Naive thymus-derived CD4-positive, alpha-beta T cell (primary cell): ENCODE data around the gene PJA1. TPM values are rescaled to one million over a fixed set of nuclear protein-coding genes. Genes with fewer than 3 reads are reported as not detected.

ENCODE experiments used
- ATAC-seq: fragments of 150-1000 bp; cut with Tn5 transposase; 2 replicates; pipeline ENCODE4 v1.10.0; 2021; ENCODE audit warnings: mild to moderate bottlenecking, moderate library complexity
- CTCF ChIA-PET: fragments of 350-600 bp; sonication (Branson Sonifier 250); formaldehyde crosslinking; loops from one replicate; lab custom pipeline; 2021; ENCODE audit warnings: antibody characterized with exemption; lab: Charles Lee
- POLR2A ChIA-PET: fragments of 350-600 bp; sonication (Branson Sonifier 250); formaldehyde crosslinking; loops from one replicate; lab custom pipeline; 2021; ENCODE audit warnings: antibody characterized with exemption, inconsistent platforms; lab: Charles Lee
- DNase-seq, 9 donors: peaks; one replicate each; pipeline versions ENCODE4 v3.0.0 to v3.0.0-alpha.2; 2020 to 2022; ENCODE audit warnings: mixed read lengths in 1 of 9
- H3K27ac ChIP-seq: one replicate; pipeline ENCODE4 v1.7.0; 2013; ENCODE audit warnings: mild to moderate bottlenecking, low read depth, low read length, moderate library complexity
- H3K27me3 ChIP-seq, 2 donors: one replicate each; pipeline ENCODE4 v1.7.0; 2013; ENCODE audit warnings: low read length in 2 of 2, mild to moderate bottlenecking in 2 of 2, moderate library complexity in 2 of 2; ENCODE audit not compliant: control insufficient read depth in 2 of 2, insufficient read depth in 2 of 2
- H3K36me3 ChIP-seq, 3 experiments: 1 replicate in 2 of 3; 2 replicates in 1 of 3; pipeline ENCODE4 v1.7.0; 2013; ENCODE audit warnings: low read length in 3 of 3, mild to moderate bottlenecking in 3 of 3, moderate library complexity in 1 of 3; ENCODE audit not compliant: insufficient read depth in 3 of 3, control insufficient read depth in 2 of 3
- H3K4me1 ChIP-seq, 2 donors: one replicate each; pipeline ENCODE4 v1.7.0; 2013; ENCODE audit warnings: low read length in 2 of 2, mild to moderate bottlenecking in 2 of 2, moderate library complexity in 1 of 2; ENCODE audit not compliant: control insufficient read depth in 2 of 2, insufficient read depth in 2 of 2
- H3K4me3 ChIP-seq: 2 replicates; pipeline ENCODE4 v1.7.0; 2013; ENCODE audit warnings: mild to moderate bottlenecking, low read length
- H3K9me3 ChIP-seq, 3 experiments: 1 replicate in 2 of 3; 2 replicates in 1 of 3; pipeline ENCODE4 v1.7.0; 2013; ENCODE audit warnings: low read length in 3 of 3; ENCODE audit not compliant: control insufficient read depth in 2 of 3
- H3K27ac Mint-ChIP-seq, 9 donors: one replicate each; pipeline ENCODE4 v1.8.0; 2020 to 2022; ENCODE audit warnings: mixed read lengths in 9 of 9, mild to moderate bottlenecking in 8 of 9, moderate library complexity in 5 of 9, inconsistent platforms in 2 of 9
- H3K27me3 Mint-ChIP-seq, 5 donors: one replicate each; pipeline ENCODE4 v1.8.0; 2021 to 2022; ENCODE audit warnings: mixed read lengths in 5 of 5, mild to moderate bottlenecking in 1 of 5
- H3K36me3 Mint-ChIP-seq, 5 donors: one replicate each; pipeline ENCODE4 v1.8.0; 2020 to 2022; ENCODE audit warnings: mixed read lengths in 5 of 5, mild to moderate bottlenecking in 3 of 5, inconsistent platforms in 1 of 5
- H3K4me1 Mint-ChIP-seq, 7 donors: one replicate each; pipeline ENCODE4 v1.8.0; 2020 to 2022; ENCODE audit warnings: mixed read lengths in 7 of 7, mild to moderate bottlenecking in 3 of 7, inconsistent platforms in 1 of 7
- H3K4me3 Mint-ChIP-seq, 10 donors: one replicate each; pipeline ENCODE4 v1.8.0; 2020 to 2022; ENCODE audit warnings: mild to moderate bottlenecking in 10 of 10, mixed read lengths in 10 of 10, moderate library complexity in 6 of 10, inconsistent platforms in 2 of 10
- H3K9me3 Mint-ChIP-seq, 11 donors: one replicate each; pipeline ENCODE4 v1.8.0; 2020 to 2022; ENCODE audit warnings: mixed read lengths in 11 of 11, mild to moderate bottlenecking in 4 of 11, inconsistent platforms in 1 of 11, moderate library complexity in 1 of 11
- intact Hi-C, 2 donors: fragments of 100-400 bp; cut with micrococcal nuclease; formaldehyde crosslinking; loops; one replicate each; pipeline ENCODE4 v1.15.1; 2023
- polyA plus RNA-seq, 2 donors: library from polyadenylated mRNA; unstranded; fragments of 300-500 nt; fragmentation: Illumina TruSeq; gene quantifications; one replicate each; pipeline ENCODE4 v1.2.3, GENCODE V29; 2021
- total RNA-seq, 6 experiments: library from RNA in 5 of 6; stranded (reverse) in 5 of 6; gene quantifications; 1 replicate in 5 of 6; 2 replicates in 1 of 6; pipeline ENCODE4 v1.2.3 and lab custom pipeline; 2021 to 2026

PJA1 gene
- total and polyA plus RNA-seq, 7 experiments from 2014 or later, result 14.4 to 53.5 (median 23.0) TPM

DNA sequence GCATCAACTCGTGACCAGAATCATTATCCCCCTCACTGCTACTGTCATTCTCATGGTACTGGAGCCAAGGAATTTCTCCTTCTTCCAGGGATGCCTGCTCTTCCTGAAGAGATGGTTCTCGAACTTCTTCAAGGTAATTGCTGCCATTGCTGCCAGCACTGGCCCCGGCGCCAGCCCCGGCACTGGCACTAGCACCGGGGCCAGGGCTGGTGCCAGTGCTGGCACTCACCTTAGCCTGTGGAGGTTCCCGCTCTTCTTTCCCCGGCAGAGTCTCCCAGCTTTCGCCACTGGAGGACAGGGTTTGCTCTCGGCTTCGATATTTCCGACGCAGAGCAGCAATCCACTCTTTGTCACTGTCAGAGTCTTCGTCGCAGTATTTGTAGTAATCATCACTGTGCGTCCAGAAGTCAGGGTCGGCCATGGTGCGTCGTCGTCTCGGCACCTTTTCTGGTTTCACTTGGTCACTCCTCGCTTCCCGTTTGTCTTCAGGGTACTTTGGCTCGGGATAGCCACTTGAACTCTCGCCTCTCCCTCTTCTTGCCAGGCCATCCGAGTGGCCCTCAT, 3.4 kb downstream of the PJA1 start:
- Mint-ChIP-seq H3K27ac (peak overlapping the region in 5 of 9 donors; percentile 80 to 88 (median 83)), H3K4me1 (peaks cover 20 to 40% (median 32%) of the 10 kb centered on the region in 7 donors), H3K9me3 (peaks cover 0 to 3% (median 0%) of the 10 kb centered on the region in 11 donors), H3K36me3 (peaks cover 0 to 14% (median 0%) of the 10 kb centered on the region in 5 donors), H3K4me3 (peak overlapping the region in 1 of 10 donors; percentile 55), H3K27me3 (no peaks in the 10 kb centered on the region)
- ChIA-PET CTCF (interaction anchor here (0.8 kb wide), 1 partner anchor 333 kb away, joined by 3 read pairs; the partner anchor contains the start of gene EFNB1), POLR2A (no interaction called here)
- H3K27me3 ChIP-seq, result no peaks in the 10 kb centered on the region
- no peak overlapping the region for H3K27ac ChIP-seq
- intact Hi-C loops, result loop anchor here (10.0 kb wide), 2 partner anchors 123 to 657 kb away; no protein-coding TSS in a partner anchor
- DNase-seq, result no peak
- H3K36me3 ChIP-seq, result peaks cover 0 to 10% (median 0%) of the 10 kb centered on the region in 3 experiments
- no peaks in the 10 kb centered on the region for H3K9me3 ChIP-seq
- H3K4me3 ChIP-seq, result no peak overlapping the region
- ATAC-seq, result no peak
- H3K4me1 ChIP-seq, result peaks cover 13 to 15% of the 10 kb centered on the region in 2 donors

DNA sequence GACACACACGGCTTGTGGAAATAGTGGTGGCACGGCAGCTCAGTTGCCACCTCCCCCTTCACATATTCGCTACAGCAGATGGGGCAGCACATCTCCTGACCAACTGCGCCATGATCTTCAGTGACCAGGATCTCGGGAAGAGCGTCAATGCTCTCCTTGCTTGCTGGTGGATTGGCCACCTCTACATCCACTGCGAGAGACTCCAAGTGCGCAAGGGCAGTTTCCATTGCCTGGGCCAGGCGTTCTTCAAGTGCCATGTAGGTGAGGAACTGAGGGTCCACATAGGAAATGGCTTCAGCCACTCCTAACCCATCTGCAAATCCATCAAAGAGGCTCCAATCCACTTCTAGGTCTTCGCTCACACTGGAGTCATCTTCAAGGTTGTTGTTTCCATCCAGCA, 3.9 kb downstream of the PJA1 start:
- no peaks in the 10 kb centered on the region for H3K27me3 ChIP-seq
- H3K36me3 ChIP-seq, result peaks cover 0 to 10% (median 0%) of the 10 kb centered on the region in 3 experiments
- peaks cover 0 to 14% (median 0%) of the 10 kb centered on the region in 5 donors for H3K36me3 Mint-ChIP-seq
- intact Hi-C loops, result loop anchor here (10.0 kb wide), 2 partner anchors 123 to 657 kb away; no protein-coding TSS in a partner anchor
- peaks cover 0 to 3% (median 0%) of the 10 kb centered on the region in 11 donors for H3K9me3 Mint-ChIP-seq
- POLR2A ChIA-PET, result no interaction called here
- no peak overlapping the region for H3K4me3 ChIP-seq
- no peaks in the 10 kb centered on the region for H3K9me3 ChIP-seq
- H3K4me1 ChIP-seq, result peaks cover 13 to 15% of the 10 kb centered on the region in 2 donors
- no peaks in the 10 kb centered on the region for H3K27me3 Mint-ChIP-seq
- peaks cover 20 to 40% (median 32%) of the 10 kb centered on the region in 7 donors for H3K4me1 Mint-ChIP-seq
- DNase-seq (no peak), ATAC-seq (no peak)
- peak overlapping the region in 1 of 9 donors; percentile 85 for H3K27ac Mint-ChIP-seq
- CTCF ChIA-PET, result no interaction called here
- peak overlapping the region in 1 of 10 donors; percentile 1 for H3K4me3 Mint-ChIP-seq
- H3K27ac ChIP-seq, result no peak overlapping the region

DNA sequence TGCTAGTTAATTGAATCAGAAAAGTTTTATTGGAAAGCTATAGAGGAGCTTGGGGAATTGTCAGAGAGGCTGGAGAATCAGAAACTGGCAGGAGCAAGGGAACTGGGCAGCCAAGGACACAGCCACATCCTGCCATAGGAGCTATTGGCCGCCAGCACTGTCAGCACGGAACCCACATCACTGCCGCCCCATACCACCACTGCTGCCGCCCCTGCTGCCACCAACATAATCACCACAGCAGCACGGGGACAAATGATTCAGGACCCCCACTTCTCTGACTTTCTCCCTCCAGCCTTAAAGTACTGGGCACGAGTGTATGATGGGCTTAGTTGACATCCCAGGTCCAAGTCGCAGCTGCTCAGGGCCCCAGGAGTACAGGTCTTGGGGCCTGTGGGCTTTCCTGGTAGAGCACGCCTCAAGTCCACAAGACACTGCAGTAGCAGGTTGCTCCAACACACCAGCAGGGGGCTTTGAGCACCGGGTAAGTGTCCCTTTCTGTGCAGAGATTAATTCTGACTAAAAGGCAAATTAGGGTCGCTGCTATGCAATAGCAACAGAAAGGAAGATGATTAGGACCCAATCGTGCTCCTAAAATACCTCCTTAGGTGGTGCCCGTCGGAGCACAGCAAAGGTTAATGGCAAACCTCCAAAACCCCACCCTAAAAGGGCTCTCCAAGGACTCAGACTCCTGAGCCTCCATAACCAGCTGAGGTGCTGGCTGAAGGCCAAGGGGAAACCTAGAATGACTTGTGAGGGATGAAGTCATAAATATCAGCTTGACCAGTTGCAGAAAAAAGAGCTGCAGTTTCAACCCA, 6.9 kb downstream of the PJA1 start:
- Mint-ChIP-seq H3K36me3 (peaks cover 0 to 14% (median 0%) of the 10 kb centered on the region in 5 donors), H3K27me3 (no peaks in the 10 kb centered on the region), H3K4me3 (no peak overlapping the region), H3K9me3 (peaks cover 0 to 3% (median 0%) of the 10 kb centered on the region in 11 donors), H3K27ac (peak overlapping the region in 1 of 9 donors; percentile 76), H3K4me1 (peaks cover 8 to 26% (median 21%) of the 10 kb centered on the region in 7 donors)
- no peaks in the 10 kb centered on the region for H3K27me3 ChIP-seq
- H3K36me3 ChIP-seq, result peaks cover 0 to 7% (median 0%) of the 10 kb centered on the region in 3 experiments
- DNase-seq (peak in 5 of 9 donors; percentile 23 to 43 (median 31)), ATAC-seq (peak; percentile 65)
- no peaks in the 10 kb centered on the region for H3K9me3 ChIP-seq
- peaks cover 0 to 7% of the 10 kb centered on the region in 2 donors for H3K4me1 ChIP-seq
- ChIA-PET POLR2A (no interaction called here), CTCF (interaction anchor here (1.2 kb wide), 1 partner anchor 63 kb away, joined by 3 read pairs; no protein-coding TSS in a partner anchor)
- intact Hi-C loops, result loop anchor here (1.0 to 2.0 kb wide), 3 partner anchors 64 to 330 kb away; no protein-coding TSS in a partner anchor
- no peak overlapping the region for H3K27ac ChIP-seq
- no peak overlapping the region for H3K4me3 ChIP-seq

DNA sequence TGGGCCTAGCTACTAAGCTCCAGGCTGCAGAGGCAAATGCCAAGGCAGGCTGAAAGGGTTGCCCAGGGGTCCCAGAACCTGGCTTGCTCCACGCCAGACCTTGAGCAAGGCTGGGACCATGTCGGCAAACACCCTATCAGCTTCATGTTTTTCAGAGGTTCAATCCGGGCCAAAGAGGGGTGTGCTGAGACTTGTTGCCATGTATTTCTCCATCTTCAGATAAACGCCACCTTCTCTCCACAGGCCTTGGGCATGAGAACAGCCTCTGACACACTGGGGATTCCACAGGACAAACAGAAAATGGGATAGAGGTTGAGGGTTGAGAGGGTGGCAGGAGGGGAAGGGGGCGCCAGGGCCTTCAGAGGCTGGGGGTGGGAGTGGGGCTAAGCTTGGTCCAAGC, 8.6 kb downstream of the PJA1 start:
- intact Hi-C loops, result no loop called here
- Mint-ChIP-seq H3K4me3 (no peak overlapping the region), H3K27ac (peak overlapping the region in 2 of 9 donors; percentile 63 to 72), H3K36me3 (peaks cover 0 to under 1% (median 0%) of the 10 kb centered on the region in 5 donors), H3K4me1 (peaks cover 0 to 11% (median 5%) of the 10 kb centered on the region in 7 donors), H3K27me3 (no peaks in the 10 kb centered on the region), H3K9me3 (peaks cover 0 to 3% (median 0%) of the 10 kb centered on the region in 11 donors)
- ATAC-seq (no peak), DNase-seq (no peak)
- Histone ChIP-seq H3K4me1 (no peaks in the 10 kb centered on the region), H3K4me3 (no peak overlapping the region), H3K9me3 (no peaks in the 10 kb centered on the region), H3K27ac (no peak overlapping the region), H3K36me3 (peaks cover 0 to 4% (median 0%) of the 10 kb centered on the region in 3 experiments), H3K27me3 (no peaks in the 10 kb centered on the region)
- ChIA-PET POLR2A (no interaction called here), CTCF (no interaction called here)

DNA sequence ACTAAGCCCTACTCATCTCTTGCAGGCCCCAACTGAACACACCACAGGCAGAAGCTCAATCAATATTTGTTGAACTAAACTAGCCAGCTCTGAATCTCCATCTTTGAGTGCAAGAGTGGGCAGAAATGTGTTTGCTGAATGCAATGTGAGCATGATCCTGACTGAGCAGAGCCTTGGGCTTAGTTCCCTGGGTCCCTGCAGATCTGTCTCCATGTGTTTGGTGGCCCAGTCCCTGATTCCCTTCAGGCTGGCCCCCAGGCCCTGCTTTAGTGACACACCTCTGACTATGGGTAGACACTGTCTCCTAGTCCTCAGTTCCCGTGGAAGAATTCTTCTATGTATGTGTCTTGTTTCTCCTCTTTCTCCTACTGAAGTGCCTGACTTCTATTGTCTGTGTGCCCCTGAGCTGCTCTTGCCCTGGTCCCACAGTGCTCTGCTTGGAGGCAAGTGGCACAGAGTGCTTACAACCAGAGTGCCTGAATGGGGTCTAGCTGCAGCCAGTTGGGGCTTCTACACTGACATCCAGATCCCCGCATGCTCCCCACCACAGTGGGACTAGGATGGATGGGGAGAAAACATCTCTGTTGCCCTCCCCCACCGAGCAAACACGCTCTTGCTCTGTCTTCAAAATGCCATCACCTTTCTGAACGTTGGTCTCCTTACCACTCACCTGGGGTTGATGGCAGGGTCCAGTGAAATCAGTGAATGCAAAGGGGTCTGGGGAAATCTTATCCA, 9.3 kb downstream of the PJA1 start:
- H3K4me1 Mint-ChIP-seq, result peaks cover 0 to 11% (median 5%) of the 10 kb centered on the region in 7 donors
- no peak for ATAC-seq
- no peaks in the 10 kb centered on the region for H3K27me3 ChIP-seq
- no peaks in the 10 kb centered on the region for H3K4me1 ChIP-seq
- peaks cover 0 to 3% (median 0%) of the 10 kb centered on the region in 11 donors for H3K9me3 Mint-ChIP-seq
- no peaks in the 10 kb centered on the region for H3K9me3 ChIP-seq
- CTCF ChIA-PET, result no interaction called here
- H3K27ac ChIP-seq, result no peak overlapping the region
- no peak overlapping the region for H3K4me3 ChIP-seq
- no peaks in the 10 kb centered on the region for H3K36me3 Mint-ChIP-seq
- intact Hi-C loops, result no loop called here
- H3K27me3 Mint-ChIP-seq, result peaks cover 0 to 3% (median 0%) of the 10 kb centered on the region in 5 donors
- POLR2A ChIA-PET, result no interaction called here
- H3K4me3 Mint-ChIP-seq, result no peak overlapping the region
- peak overlapping the region in 3 of 9 donors; percentile 9 to 51 (median 40) for H3K27ac Mint-ChIP-seq
- H3K36me3 ChIP-seq, result no peaks in the 10 kb centered on the region
- no peak for DNase-seq

DNA sequence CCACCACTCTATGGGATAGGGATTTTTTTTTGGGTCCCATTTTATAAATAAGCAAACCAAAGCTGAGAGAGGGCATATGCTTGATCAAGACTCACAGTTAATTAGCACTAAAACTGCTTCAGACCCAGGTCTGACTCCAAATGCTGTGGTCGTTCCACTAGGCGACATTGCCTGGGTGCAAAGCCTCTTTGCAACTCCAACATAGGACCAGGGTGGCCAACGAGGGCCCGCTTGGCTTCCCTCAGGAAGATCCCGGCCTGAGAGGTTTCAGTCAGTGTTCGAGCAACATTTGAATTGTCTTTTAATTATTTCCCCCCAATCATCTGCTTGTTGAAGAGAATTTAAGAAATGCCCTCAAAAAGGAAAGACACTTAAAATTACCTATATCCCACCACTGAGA, 11.2 kb downstream of the PJA1 start:
- no peaks in the 10 kb centered on the region for H3K9me3 ChIP-seq
- DNase-seq, result no peak
- Mint-ChIP-seq H3K36me3 (no peaks in the 10 kb centered on the region), H3K4me1 (peaks cover 0 to 4% (median under 1%) of the 10 kb centered on the region in 7 donors), H3K4me3 (no peak overlapping the region), H3K27ac (no peak overlapping the region), H3K27me3 (peaks cover 0 to 3% (median 0%) of the 10 kb centered on the region in 5 donors), H3K9me3 (peaks cover 0 to 2% (median 0%) of the 10 kb centered on the region in 11 donors)
- ATAC-seq, result no peak
- intact Hi-C loops, result no loop called here
- H3K27me3 ChIP-seq, result no peaks in the 10 kb centered on the region
- H3K4me1 ChIP-seq, result no peaks in the 10 kb centered on the region
- CTCF ChIA-PET, result interaction anchor here (1.2 kb wide), 1 partner anchor 68 kb away, joined by 5 read pairs; no protein-coding TSS in a partner anchor
- no peak overlapping the region for H3K27ac ChIP-seq
- POLR2A ChIA-PET, result no interaction called here
- no peak overlapping the region for H3K4me3 ChIP-seq
- H3K36me3 ChIP-seq, result no peaks in the 10 kb centered on the region
